GM19468 (cell line): ENCODE results near the gene WWTR1.

Experiments used
- ATAC-seq: cut with Tn5 transposase; IDR thresholded peaks from one replicate; pipeline ENCODE4 v1.9.1; 2021; ENCODE audit warnings: mild to moderate bottlenecking, moderate library complexity, moderate number of reproducible peaks; ENCODE audit not compliant: unreplicated experiment; ENCODE audit errors: extremely low read depth

The WWTR1 gene

GRCh38 chr3:149541091-149541491, 116.7 kb downstream of the WWTR1 start:
- no peak for ATAC-seq

GRCh38 chr3:149538371-149538770, 119.5 kb downstream of the WWTR1 start:
- ATAC-seq: no peak

GRCh38 chr3:149536429-149536828, 121.4 kb downstream of the WWTR1 start:
- no peak for ATAC-seq

- no peak for ATAC-seq
Observed at GRCh38 chr3:149535333-149535685, 122.5 kb downstream of the WWTR1 start.

- no peak for ATAC-seq
Observed at GRCh38 chr3:149534671-149535332, 123.0 kb downstream of the WWTR1 start.

GRCh38 chr3:149534082-149534481, 123.7 kb downstream of the WWTR1 start:
- ATAC-seq: no peak

- ATAC-seq: no peak
Observed at GRCh38 chr3:149532489-149533180, 125.2 kb downstream of the WWTR1 start.

GRCh38 chr3:149529099-149529498, 128.7 kb downstream of the WWTR1 start:
- ATAC-seq: no peak

GRCh38 chr3:149528340-149528650, 129.5 kb downstream of the WWTR1 start:
- no peak for ATAC-seq

GRCh38 chr3:149527531-149528339, 130.1 kb downstream of the WWTR1 start:
- ATAC-seq: no peak

GRCh38 chr3:149523512-149524299, 134.1 kb downstream of the WWTR1 start:
- no peak for ATAC-seq

- no peak for ATAC-seq
Observed at GRCh38 chr3:149519912-149520311, 137.9 kb downstream of the WWTR1 start.

GRCh38 chr3:149516920-149517319, 140.9 kb downstream of the WWTR1 start:
- ATAC-seq: no peak

- ATAC-seq: no peak
Observed at GRCh38 chr3:149515249-149515648, 142.6 kb downstream of the WWTR1 start.

GRCh38 chr3:149514471-149514870, 143.4 kb downstream of the WWTR1 start:
- no peak for ATAC-seq

- ATAC-seq: no peak
Observed at GRCh38 chr3:149512073-149512782, 145.6 kb downstream of the WWTR1 start.

GRCh38 chr3:149511040-149511626, 146.7 kb downstream of the WWTR1 start:
- ATAC-seq: no peak

GRCh38 chr3:149510480-149510879, 147.3 kb downstream of the WWTR1 start:
- no peak for ATAC-seq

- no peak for ATAC-seq
Observed at GRCh38 chr3:149509526-149509925, 148.3 kb downstream of the WWTR1 start.
